Panc1 (cell line): ENCODE results near the gene PEX7.

Experiments used
- CTCF ChIP-seq: fragments of 450-650 bp; IDR thresholded peaks from 2 replicates; pipeline ENCODE4 v1.5.1; 2017; ENCODE audit warnings: mild to moderate bottlenecking
- POLR2AphosphoS5 ChIP-seq: IDR thresholded peaks from 2 replicates; pipeline ENCODE4 v1.6.1; 2012; ENCODE audit warnings: mild to moderate bottlenecking, low read depth, low read length, moderate library complexity

- no peak for TF ChIP-seq CTCF
- no peak for TF ChIP-seq POLR2AphosphoS5
Observed at GRCh38 chr6:136782021-136782770, 40.2 kb upstream of the PEX7 start.
